Stromal cell of bone marrow (primary cell): ENCODE results near the gene KIAA0232.
"Not testable (repeated sequence)": the region's sequence is repeated elsewhere in the genome, so short reads cannot be mapped to it uniquely, and the experiment has no call there.

ENCODE experiments used
- DNase-seq: peaks from one replicate; pipeline ENCODE4 v3.0.0-alpha.2; 2012; ENCODE audit warnings: low read depth

KIAA0232 gene

GRCh38 chr4:6754481-6755087 is 27.9 kb upstream of the KIAA0232 start:
- no peak for DNase-seq

GRCh38 chr4:6755088-6755753 is 27.3 kb upstream of the KIAA0232 start:
- no peak for DNase-seq

GRCh38 chr4:6756345-6756744 is 26.2 kb upstream of the KIAA0232 start:
- not testable (repeated sequence) for DNase-seq

GRCh38 chr4:6758728-6759127 is 23.8 kb upstream of the KIAA0232 start:
- DNase-seq: no peak

GRCh38 chr4:6760865-6761264 is 21.7 kb upstream of the KIAA0232 start:
- no peak for DNase-seq

GRCh38 chr4:6761649-6762615 is 20.6 kb upstream of the KIAA0232 start:
- no peak for DNase-seq

- DNase-seq: no peak
Measured at GRCh38 chr4:6763330-6763851, 19.1 kb upstream of the KIAA0232 start.

GRCh38 chr4:6764976-6765620 is 17.4 kb upstream of the KIAA0232 start:
- DNase-seq: no peak

- no peak for DNase-seq
Measured at GRCh38 chr4:6765703-6766102, 16.8 kb upstream of the KIAA0232 start.

- DNase-seq: no peak
Measured at GRCh38 chr4:6767386-6767747, 15.2 kb upstream of the KIAA0232 start.

- no peak for DNase-seq
Measured at GRCh38 chr4:6767748-6768538, 14.6 kb upstream of the KIAA0232 start.

- peak; percentile 50 for DNase-seq
Measured at GRCh38 chr4:6768539-6768905, 14.0 kb upstream of the KIAA0232 start.

GRCh38 chr4:6769233-6769988 is 13.1 kb upstream of the KIAA0232 start:
- no peak for DNase-seq

- DNase-seq: no peak
Measured at GRCh38 chr4:6769989-6770420, 12.5 kb upstream of the KIAA0232 start.

- no peak for DNase-seq
Measured at GRCh38 chr4:6770581-6771228, 11.8 kb upstream of the KIAA0232 start.

- DNase-seq: peak; percentile 26
Measured at GRCh38 chr4:6771229-6771671, 11.3 kb upstream of the KIAA0232 start.

GRCh38 chr4:6772223-6772928 is 10.2 kb upstream of the KIAA0232 start:
- no peak for DNase-seq

GRCh38 chr4:6773106-6773505 is 9.4 kb upstream of the KIAA0232 start:
- DNase-seq: no peak
